ENCODE results near the gene POTEB3.
"Not testable (repeated sequence)": the region's sequence is repeated elsewhere in the genome, so short reads cannot be mapped to it uniquely, and the experiment has no call there.

GRCh38 chr15:21398511-21398910 lies 41.8 kb downstream of the POTEB3 start:
- TF ChIP-seq CTCF (conservative IDR thresholded peaks at IDR 0.05; ENCODE audit: low read depth in 2 of 2); EZH2 (IDR thresholded peaks at IDR 0.05; ENCODE audit: low read depth, unreplicated experiment); POLR2AphosphoS5 (IDR thresholded peaks at IDR 0.05; ENCODE audit: low read depth): not testable (repeated sequence)
